LNCAP (cell line): ENCODE results near the gene PTN.

Experiments used
- CTCF ChIP-seq: fragments of 450-650 bp; IDR thresholded peaks from 2 replicates; pipeline ENCODE4 v1.5.1; 2017; ENCODE audit warnings: mild to moderate bottlenecking

PTN gene

GRCh38 chr7:137302081-137302480 lies 41.5 kb downstream of the PTN start:
- no peak for TF ChIP-seq CTCF

GRCh38 chr7:137298464-137298794 lies 45.1 kb downstream of the PTN start:
- TF ChIP-seq CTCF = no peak

GRCh38 chr7:137297551-137298463 lies 45.7 kb downstream of the PTN start:
- no peak for TF ChIP-seq CTCF

- no peak for TF ChIP-seq CTCF
Measured at GRCh38 chr7:137296576-137296975, 47.0 kb downstream of the PTN start.

GRCh38 chr7:137295739-137296324 lies 47.7 kb downstream of the PTN start:
- TF ChIP-seq CTCF = no peak

- no peak for TF ChIP-seq CTCF
Measured at GRCh38 chr7:137289101-137289500, 54.4 kb downstream of the PTN start.

- TF ChIP-seq CTCF = peak; percentile 49
Measured at GRCh38 chr7:137287651-137288258, 55.8 kb downstream of the PTN start.
